H1 (cell line): ENCODE results near the gene CYP27C1. TPM values are rescaled to one million over a fixed set of nuclear protein-coding genes. Genes with fewer than 3 reads are reported as not detected.
A peak's percentile ranks its signal among the peaks of the same experiment; 100 is the strongest.

ENCODE experiments used
- CTCF ChIA-PET: fragments of 300-600 bp; sonication (Branson Sonifier 250); formaldehyde crosslinking; loops from one replicate; lab custom pipeline; 2021; ENCODE audit not compliant: partially characterized antibody; lab: Charles Lee
- POLR2A ChIA-PET: fragments of 300-600 bp; sonication (Branson Sonifier 250); formaldehyde crosslinking; loops from one replicate; lab custom pipeline; 2021; ENCODE audit warnings: inconsistent platforms; ENCODE audit not compliant: partially characterized antibody; lab: Charles Lee
- DNase-seq, 2 experiments: peaks; one replicate each; pipeline versions ENCODE4 v3.0.0 to v3.0.0-alpha.2; 2010 to 2022; ENCODE audit warnings: low spot score in 2 of 2, low read depth in 1 of 2, mixed read lengths in 1 of 2
- FAIRE-seq: peaks from 2 replicates; lab custom pipeline; 2011; peaks lifted over from hg19 to GRCh38; lab: Jason Lieb, UNC
- H2AFZ ChIP-seq: 2 replicates; pipeline ENCODE4 v1.8.1; 2012; ENCODE audit warnings: low read length, inconsistent platforms
- H2AK5ac ChIP-seq: 2 replicates; pipeline ENCODE4 v1.6.1; 2013; ENCODE audit warnings: low read depth, low read length
- H2BK120ac ChIP-seq: replicated peaks from 2 replicates; pipeline ENCODE3; 2013; ENCODE audit warnings: low read depth, low read length, inconsistent platforms
- H2BK12ac ChIP-seq: 2 replicates; pipeline ENCODE4 v1.6.1; 2013; ENCODE audit warnings: low read depth, low read length
- H2BK15ac ChIP-seq: 2 replicates; pipeline ENCODE4 v1.6.1; 2013; ENCODE audit warnings: low read length
- H2BK20ac ChIP-seq: 2 replicates; pipeline ENCODE4 v1.6.1; 2013; ENCODE audit warnings: low read length
- H2BK5ac ChIP-seq: 2 replicates; pipeline ENCODE4 v1.6.1; 2013; ENCODE audit warnings: low read depth, low read length
- H3K14ac ChIP-seq: 2 replicates; pipeline ENCODE4 v1.6.1; 2013; ENCODE audit warnings: inconsistent platforms; ENCODE audit not compliant: insufficient read length
- H3K18ac ChIP-seq: 2 replicates; pipeline ENCODE4 v1.6.1; 2013; ENCODE audit warnings: low read length; ENCODE audit errors: extremely low read depth
- H3K23ac ChIP-seq: 2 replicates; pipeline ENCODE4 v1.6.1; 2013; ENCODE audit warnings: inconsistent platforms; ENCODE audit not compliant: insufficient read length
- H3K23me2 ChIP-seq: 2 replicates; pipeline ENCODE4 v1.6.1; 2013; ENCODE audit warnings: low read depth, low read length
- H3K27ac ChIP-seq: 2 replicates; pipeline ENCODE4 v1.6.1; 2011; ENCODE audit warnings: low read depth, low read length, inconsistent platforms
- H3K27me3 ChIP-seq, 4 experiments: replicated peaks in 1 of 4; 1 replicate in 1 of 4; 2 replicates in 3 of 4; pipeline versions ENCODE4 v1.6.1 to v1.8.1; 2011 to 2013; ENCODE audit warnings: low read length in 3 of 4, mild to moderate bottlenecking in 3 of 4, inconsistent platforms in 2 of 4, mixed read lengths in 2 of 4, moderate library complexity in 1 of 4; ENCODE audit not compliant: control insufficient read depth in 3 of 4, insufficient read depth in 3 of 4; ENCODE audit errors: extremely low read depth in 1 of 4
- H3K36me3 ChIP-seq, 4 experiments: 2 replicates each; pipeline versions ENCODE4 v1.6.1 to v1.8.1; 2011 to 2013; ENCODE audit warnings: mild to moderate bottlenecking in 4 of 4, low read length in 3 of 4, moderate library complexity in 2 of 4, control low read depth in 1 of 4, inconsistent platforms in 1 of 4; ENCODE audit not compliant: insufficient read depth in 4 of 4, control insufficient read depth in 2 of 4
- H3K4ac ChIP-seq: replicated peaks from 2 replicates; pipeline ENCODE3; 2013; ENCODE audit warnings: low read length, low read depth, mixed read lengths, inconsistent platforms; ENCODE audit not compliant: insufficient read length
- H3K4me1 ChIP-seq, 4 experiments: replicated peaks in 1 of 4; 1 replicate in 1 of 4; 2 replicates in 3 of 4; pipeline versions ENCODE4 v1.6.1 to v1.8.1; 2011 to 2013; ENCODE audit warnings: low read length in 3 of 4, inconsistent platforms in 2 of 4, mixed read lengths in 1 of 4; ENCODE audit not compliant: insufficient read depth in 4 of 4, control insufficient read depth in 3 of 4
- H3K4me2 ChIP-seq, 2 experiments: 2 replicates each; pipeline versions ENCODE4 v1.6.1 to v1.8.1; 2011 to 2013; ENCODE audit warnings: low read depth in 2 of 2, low read length in 2 of 2, control low read depth in 1 of 2, inconsistent platforms in 1 of 2, mild to moderate bottlenecking in 1 of 2; ENCODE audit not compliant: insufficient read depth in 1 of 2
- H3K4me3 ChIP-seq, 4 experiments: fragments of 200-600, 300-600 bp in 1 of 4; sonication (generic), shearing (Covaris generic), sonication (Bioruptor Twin) in 1 of 4; 2 replicates each; pipeline versions ENCODE4 v1.5.1 to v1.8.1; 2011 to 2016; ENCODE audit warnings: low read length in 4 of 4, low read depth in 3 of 4, control low read depth in 2 of 4, inconsistent platforms in 2 of 4, mild to moderate bottlenecking in 2 of 4, mixed read lengths in 1 of 4, moderate library complexity in 1 of 4; ENCODE audit not compliant: insufficient read depth in 2 of 4; ENCODE audit errors: extremely low read depth in 1 of 4
- H3K56ac ChIP-seq: replicated peaks from 2 replicates; pipeline ENCODE3; 2013; ENCODE audit warnings: low read depth, mild to moderate bottlenecking, mixed read lengths, low read length, inconsistent platforms; ENCODE audit not compliant: insufficient read length
- H3K79me1 ChIP-seq: 2 replicates; pipeline ENCODE4 v1.6.1; 2013; ENCODE audit warnings: low read depth, low read length, control low read depth
- H3K79me2 ChIP-seq, 2 experiments: 2 replicates each; pipeline versions ENCODE4 v1.6.1 to v1.8.1; 2012 to 2013; ENCODE audit warnings: low read length in 2 of 2, mild to moderate bottlenecking in 2 of 2, inconsistent platforms in 1 of 2; ENCODE audit not compliant: insufficient read depth in 2 of 2, control insufficient read depth in 1 of 2
- H3K9ac ChIP-seq, 4 experiments: replicated peaks in 1 of 4; 1 replicate in 1 of 4; 2 replicates in 3 of 4; pipeline versions ENCODE4 v1.6.1 to v1.8.1; 2011 to 2013; ENCODE audit warnings: low read depth in 3 of 4, low read length in 3 of 4, control low read depth in 2 of 4, mild to moderate bottlenecking in 2 of 4, moderate library complexity in 2 of 4, inconsistent platforms in 1 of 4; ENCODE audit errors: extremely low read depth in 1 of 4
- H3K9me3 ChIP-seq, 2 experiments: 2 replicates each; pipeline versions ENCODE4 v1.6.1 to v1.8.1; 2012 to 2013; ENCODE audit warnings: mild to moderate bottlenecking in 2 of 2, moderate library complexity in 2 of 2, control low read depth in 1 of 2, inconsistent platforms in 1 of 2, low read depth in 1 of 2, low read length in 1 of 2, mixed read lengths in 1 of 2; ENCODE audit not compliant: insufficient read depth in 2 of 2
- H4K20me1 ChIP-seq, 2 experiments: replicated peaks in 1 of 2; 2 replicates each; pipeline versions ENCODE3 to v1.8.1; 2011 to 2013; ENCODE audit warnings: inconsistent platforms in 2 of 2, low read length in 2 of 2, mild to moderate bottlenecking in 1 of 2; ENCODE audit not compliant: insufficient read depth in 2 of 2, control insufficient read depth in 1 of 2
- H4K5ac ChIP-seq: 2 replicates; pipeline ENCODE4 v1.6.1; 2013; ENCODE audit warnings: low read length, low read depth, mixed read lengths, inconsistent platforms; ENCODE audit not compliant: insufficient read length
- H4K8ac ChIP-seq: 2 replicates; pipeline ENCODE4 v1.8.0; 2013; ENCODE audit warnings: mild to moderate bottlenecking, moderate library complexity, low read length, inconsistent platforms; ENCODE audit not compliant: insufficient read depth; ENCODE audit errors: extremely low read depth
- H4K91ac ChIP-seq: replicated peaks from 2 replicates; pipeline ENCODE3; 2013; ENCODE audit warnings: low read length, mixed read lengths, inconsistent platforms; ENCODE audit not compliant: insufficient read length
- CTBP2 ChIP-seq: IDR thresholded peaks from 2 replicates; pipeline ENCODE4 v1.7.0; 2011; ENCODE audit warnings: borderline replicate concordance, mild to moderate bottlenecking, moderate library complexity, mixed read lengths, low read length; ENCODE audit not compliant: insufficient read depth, insufficient read length
- JUND ChIP-seq: IDR thresholded peaks from 2 replicates; pipeline ENCODE4 v1.6.1; 2011; ENCODE audit warnings: mild to moderate bottlenecking, improper control_type of control experiment, low read length
- SP2 ChIP-seq: IDR thresholded peaks from 2 replicates; pipeline ENCODE4 v1.6.1; 2012; ENCODE audit warnings: mild to moderate bottlenecking, low read length, inconsistent platforms
- SRF ChIP-seq: IDR thresholded peaks from 2 replicates; pipeline ENCODE4 v1.6.1; 2011; ENCODE audit warnings: mild to moderate bottlenecking, low read depth, low read length, moderate library complexity
- SUZ12 ChIP-seq: fragments of 200-600 bp; sonication (generic); IDR thresholded peaks from 2 replicates; pipeline ENCODE4 v1.6.1; 2012; ENCODE audit warnings: mild to moderate bottlenecking, inconsistent platforms, low read length, moderate library complexity, mixed read lengths
- TBP ChIP-seq: IDR thresholded peaks from 2 replicates; pipeline ENCODE4 v1.6.1; 2011; ENCODE audit warnings: low read depth, low read length, improper control_type of control experiment
- YY1 ChIP-seq: IDR thresholded peaks from 2 replicates; pipeline ENCODE4 v1.6.1; 2011; ENCODE audit warnings: low read depth, mild to moderate bottlenecking, low read length
- WGBS, 2 experiments: shearing (Covaris generic) in 1 of 2; methylation state at CpG; one replicate each; pipeline versions ENCODE4 v1.1.6 to v1.1.7; 2013 to 2015; ENCODE audit warnings: low lambda C conversion rate in 2 of 2, mixed read lengths in 2 of 2, inconsistent platforms in 1 of 2, low coverage in 1 of 2, missing lambda C conversion rate in 1 of 2; ENCODE audit not compliant: insufficient replicate concordance in 2 of 2, insufficient coverage in 1 of 2, insufficient read length in 1 of 2; ENCODE audit errors: extremely low coverage in 1 of 2, missing lambda C conversion rate in 1 of 2; 5-methylcytosine and 5-hydroxymethylcytosine counted together
- polyA plus RNA-seq, 7 experiments: library from polyadenylated mRNA; depleted of rRNA in 3 of 7; stranded (reverse) in 5 of 7; unstranded in 2 of 7; fragments of >200 nt in 5 of 7; fragments of 200-250 nt in 2 of 7; gene quantifications; 1 replicate in 5 of 7; 2 replicates in 1 of 7; 4 replicates in 1 of 7; pipeline versions ENCODE4 v1.2.1 to v1.2.3, GENCODE V29; 2011 to 2013; ENCODE audit warnings: missing spikeins in 2 of 7, mixed read lengths in 2 of 7
- total RNA-seq: library from RNA; stranded (reverse); fragmentation: NEBNext Ultra II Directional; extraction: Animal tissue kit (Norgen Biotek cat#: 25700); gene quantifications from 2 replicates; pipeline ENCODE4 v1.2.1, GENCODE V29; 2021
- TF ChIP-seq, protein P1 (sequence below): IDR thresholded peaks from 2 replicates; pipeline ENCODE4 v1.6.1; 2011; ENCODE audit warnings: low read length, improper control_type of control experiment
- TF ChIP-seq, protein P2 (sequence below): IDR thresholded peaks from 2 replicates; pipeline ENCODE4 v1.6.1; 2012; ENCODE audit warnings: low read length, inconsistent platforms

Gene CYP27C1
- total and polyA plus RNA-seq, 2 of the 8 experiments (the other 6 are each of a cell fraction or from before 2014, with no cell fraction given), result 1.3 to 3.2 TPM

DNA sequence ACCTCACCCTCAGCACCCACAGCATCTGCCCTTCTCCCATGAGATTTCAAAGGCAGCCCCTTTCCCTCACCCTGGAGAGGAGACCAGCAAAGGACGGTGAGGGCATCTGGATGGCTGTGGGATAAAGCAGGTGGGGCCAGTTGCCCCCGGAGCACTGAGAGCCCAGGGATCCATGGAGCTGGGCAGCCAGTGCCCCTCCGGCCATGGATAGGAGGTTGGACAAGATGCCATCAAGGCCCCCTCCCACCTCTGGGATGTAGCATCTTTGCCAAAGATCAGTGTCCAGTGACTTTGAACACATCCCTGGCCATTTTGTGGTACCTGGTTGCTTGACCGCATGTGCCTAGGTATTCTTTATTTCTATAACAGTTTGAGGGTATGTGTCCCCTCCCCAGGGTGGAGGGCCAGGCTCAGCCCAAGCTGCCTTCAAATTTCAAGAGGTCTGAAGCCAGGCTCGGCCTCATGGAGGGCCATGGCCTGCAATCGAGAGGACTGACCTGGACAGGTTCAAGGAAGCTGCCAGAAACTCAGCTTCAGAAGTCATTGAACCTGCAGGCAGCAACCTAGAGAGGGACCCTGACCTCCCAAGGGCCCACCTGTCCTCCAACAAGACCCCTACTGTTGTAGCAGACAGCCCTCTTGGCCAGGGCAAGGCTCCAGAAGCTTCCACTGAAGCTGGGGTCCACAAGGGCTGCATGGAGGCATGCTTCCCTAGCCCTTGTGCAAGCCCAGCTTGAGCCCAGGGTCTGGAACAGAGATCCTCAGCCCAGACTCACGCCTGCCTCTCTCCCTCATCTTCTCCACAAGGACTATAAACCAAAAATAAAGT lies 57.6 kb downstream of the CYP27C1 start:
- Histone ChIP-seq H3K79me2 (no peaks in the 10 kb centered on the region), H2AK5ac (no peak overlapping the region; the same call in 1 of the 2 replicates), H3K4me1 (peaks cover 0 to 10% (median 7%) of the 10 kb centered on the region in 4 experiments; a peak in 5 of 7 replicates), H3K14ac (no peak overlapping the region), H3K4me2 (no peak overlapping the region), H2BK20ac (no peak overlapping the region), H3K23me2 (no peaks in the 10 kb centered on the region), H3K9me3 (no peaks in the 10 kb centered on the region), H3K9ac (no peak overlapping the region), H4K5ac (no peak overlapping the region), H3K36me3 (no peaks in the 10 kb centered on the region), H3K18ac (no peak overlapping the region), H2BK12ac (peak overlapping the region; percentile 33; the same call in 1 of the 2 replicates), H4K8ac (no peak overlapping the region; the same call in 1 of the 2 replicates), H3K4me3 (no peak overlapping the region), H4K20me1 (no peaks in the 10 kb centered on the region), H3K27ac (no peak overlapping the region), H2BK120ac (no peak overlapping the region), H3K56ac (no peak overlapping the region), H3K27me3 (no peaks in the 10 kb centered on the region), H3K79me1 (no peaks in the 10 kb centered on the region), H3K4ac (no peak overlapping the region), H4K91ac (no peak overlapping the region), H2AFZ (no peak overlapping the region), H3K23ac (no peak overlapping the region), H2BK15ac (no peak overlapping the region), H2BK5ac (no peak overlapping the region)
- POLR2A ChIA-PET, result no interaction called here
- no peak for DNase-seq
- 87% methylated on average over 7 of the region's 7 CpGs; no CpG with 5 or more reads in 1 of the 2 experiments for WGBS, 2 experiments
- CTCF ChIA-PET, result interaction anchor here (0.6 to 5.5 kb wide), 8 partner anchors 11 to 112 kb away, joined by 3 to 39 read pairs (median 4); no protein-coding TSS in a partner anchor
- FAIRE-seq, result no peak
- TF ChIP-seq, protein P1, sequence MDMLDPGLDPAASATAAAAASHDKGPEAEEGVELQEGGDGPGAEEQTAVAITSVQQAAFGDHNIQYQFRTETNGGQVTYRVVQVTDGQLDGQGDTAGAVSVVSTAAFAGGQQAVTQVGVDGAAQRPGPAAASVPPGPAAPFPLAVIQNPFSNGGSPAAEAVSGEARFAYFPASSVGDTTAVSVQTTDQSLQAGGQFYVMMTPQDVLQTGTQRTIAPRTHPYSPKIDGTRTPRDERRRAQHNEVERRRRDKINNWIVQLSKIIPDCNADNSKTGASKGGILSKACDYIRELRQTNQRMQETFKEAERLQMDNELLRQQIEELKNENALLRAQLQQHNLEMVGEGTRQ, result no peak
- no peak for TF ChIP-seq SP2
- TF ChIP-seq CTBP2, result no peak
- no peak for TF ChIP-seq YY1
- TF ChIP-seq, protein P2, sequence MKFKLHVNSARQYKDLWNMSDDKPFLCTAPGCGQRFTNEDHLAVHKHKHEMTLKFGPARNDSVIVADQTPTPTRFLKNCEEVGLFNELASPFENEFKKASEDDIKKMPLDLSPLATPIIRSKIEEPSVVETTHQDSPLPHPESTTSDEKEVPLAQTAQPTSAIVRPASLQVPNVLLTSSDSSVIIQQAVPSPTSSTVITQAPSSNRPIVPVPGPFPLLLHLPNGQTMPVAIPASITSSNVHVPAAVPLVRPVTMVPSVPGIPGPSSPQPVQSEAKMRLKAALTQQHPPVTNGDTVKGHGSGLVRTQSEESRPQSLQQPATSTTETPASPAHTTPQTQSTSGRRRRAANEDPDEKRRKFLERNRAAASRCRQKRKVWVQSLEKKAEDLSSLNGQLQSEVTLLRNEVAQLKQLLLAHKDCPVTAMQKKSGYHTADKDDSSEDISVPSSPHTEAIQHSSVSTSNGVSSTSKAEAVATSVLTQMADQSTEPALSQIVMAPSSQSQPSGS, result no peak
- TF ChIP-seq TBP, result no peak
- TF ChIP-seq SRF, result no peak
- TF ChIP-seq JUND, result no peak
- no peak for TF ChIP-seq SUZ12
